IMR-90 (cell line): ENCODE measurements around the gene CCDC117. TPM values are rescaled to one million over a fixed set of nuclear protein-coding genes. Genes with fewer than 3 reads are reported as not detected.

ENCODE experiments used
- ATAC-seq: fragments of 200-7000 bp; cut with Tn5 transposase; 2 replicates; pipeline ENCODE4 v1.9.1; 2020; ENCODE audit warnings: low read depth, mild to moderate bottlenecking, moderate library complexity
- BruUV-seq: library from RNA; stranded (reverse); fragments of 400-500 nt; replicated peaks from 2 replicates; lab custom pipeline; 2021; lab: Mats Ljungman, UMichigan
- CTCF ChIA-PET: fragments of 300-600 bp; formaldehyde crosslinking; extraction: SDS; loops from one replicate; lab custom pipeline; 2021; ENCODE audit warnings: antibody characterized with exemption; lab: Yijun Ruan, JAX
- POLR2A ChIA-PET: fragments of 300-600 bp; sonication (Branson Sonifier 250); formaldehyde crosslinking; loops from one replicate; lab custom pipeline; 2022; ENCODE audit warnings: antibody characterized with exemption; ENCODE audit not compliant: unreplicated experiment; lab: Charles Lee
- DNase-seq: peaks from one replicate; pipeline ENCODE4 v3.0.0; 2013
- H2AFZ ChIP-seq: replicated peaks from 2 replicates; pipeline ENCODE3; 2013; ENCODE audit warnings: low read length, mild to moderate bottlenecking; ENCODE audit not compliant: poor library complexity
- H2AK5ac ChIP-seq: 2 replicates; pipeline ENCODE4 v1.6.1; 2013; ENCODE audit warnings: low read depth, low read length, inconsistent platforms
- H2AK9ac ChIP-seq: replicated peaks from 2 replicates; pipeline ENCODE3; 2013; ENCODE audit warnings: mild to moderate bottlenecking, low read depth, low read length, moderate library complexity; ENCODE audit not compliant: poor library complexity
- H2BK120ac ChIP-seq: 2 replicates; pipeline ENCODE4 v1.6.1; 2013; ENCODE audit warnings: low read depth, low read length, inconsistent platforms
- H2BK15ac ChIP-seq: 3 replicates; pipeline ENCODE4 v1.6.1; 2013; ENCODE audit warnings: low read depth, low read length, inconsistent platforms
- H2BK20ac ChIP-seq: 2 replicates; pipeline ENCODE4 v1.6.1; 2013; ENCODE audit warnings: low read depth, mild to moderate bottlenecking, inconsistent platforms, low read length, moderate library complexity
- H2BK5ac ChIP-seq: 2 replicates; pipeline ENCODE4 v1.6.1; 2013; ENCODE audit warnings: mild to moderate bottlenecking, low read depth, low read length, inconsistent platforms; ENCODE audit not compliant: poor library complexity, severe bottlenecking
- H3K14ac ChIP-seq: replicated peaks from 2 replicates; pipeline ENCODE4 v1.6.1; 2013; ENCODE audit warnings: low read depth, low read length, inconsistent platforms
- H3K18ac ChIP-seq: 2 replicates; pipeline ENCODE4 v1.6.1; 2013; ENCODE audit warnings: low read depth, low read length, control low read depth
- H3K23ac ChIP-seq: 2 replicates; pipeline ENCODE4 v1.6.1; 2013; ENCODE audit warnings: low read depth, low read length, inconsistent platforms
- H3K27ac ChIP-seq: 2 replicates; pipeline ENCODE4 v1.5.1; 2013; ENCODE audit warnings: mild to moderate bottlenecking, control low read depth, low read length; ENCODE audit not compliant: insufficient read depth
- H3K27me3 ChIP-seq: 2 replicates; pipeline ENCODE4 v1.6.1; 2013; ENCODE audit warnings: low read length; ENCODE audit not compliant: control insufficient read depth, insufficient read depth
- H3K36me3 ChIP-seq: 2 replicates; pipeline ENCODE4 v1.6.1; 2013; ENCODE audit warnings: low read length, mixed read lengths; ENCODE audit not compliant: control insufficient read depth, insufficient read depth
- H3K4ac ChIP-seq: 2 replicates; pipeline ENCODE4 v1.6.1; 2013; ENCODE audit warnings: low read depth, low read length, inconsistent platforms
- H3K4me1 ChIP-seq: 2 replicates; pipeline ENCODE4 v1.6.1; 2013; ENCODE audit warnings: low read length, mixed read lengths; ENCODE audit not compliant: control insufficient read depth, insufficient read depth
- H3K4me2 ChIP-seq: 2 replicates; pipeline ENCODE4 v1.6.1; 2013; ENCODE audit warnings: low read depth, mild to moderate bottlenecking, control low read depth, low read length, moderate library complexity
- H3K4me3 ChIP-seq: 2 replicates; pipeline ENCODE4 v1.5.1; 2013; ENCODE audit warnings: low read depth, mild to moderate bottlenecking, control low read depth, low read length, moderate library complexity; ENCODE audit not compliant: insufficient read depth
- H3K56ac ChIP-seq: 2 replicates; pipeline ENCODE4 v1.6.1; 2013; ENCODE audit warnings: low read length, inconsistent platforms; ENCODE audit not compliant: insufficient read depth; ENCODE audit errors: extremely low read depth
- H3K79me1 ChIP-seq, 2 experiments: 2 replicates each; pipeline ENCODE4 v1.6.1; 2013; ENCODE audit warnings: low read length in 2 of 2, inconsistent platforms in 1 of 2, low read depth in 1 of 2
- H3K9ac ChIP-seq: 2 replicates; pipeline ENCODE4 v1.6.1; 2013; ENCODE audit warnings: low read depth, low read length, control low read depth
- H3K9me1 ChIP-seq: 2 replicates; pipeline ENCODE4 v1.6.1; 2013; ENCODE audit warnings: low read length, inconsistent platforms; ENCODE audit not compliant: insufficient read depth
- H3K9me3 ChIP-seq: 2 replicates; pipeline ENCODE4 v1.6.1; 2013; ENCODE audit warnings: low read length; ENCODE audit not compliant: control insufficient read depth, insufficient read depth
- H4K20me1 ChIP-seq: 2 replicates; pipeline ENCODE4 v1.6.1; 2013; ENCODE audit warnings: low read length, inconsistent platforms; ENCODE audit not compliant: insufficient read depth
- H4K5ac ChIP-seq: 2 replicates; pipeline ENCODE4 v1.6.1; 2013; ENCODE audit warnings: mild to moderate bottlenecking, low read depth, low read length, control low read depth
- H4K8ac ChIP-seq, 2 experiments: 2 replicates each; pipeline ENCODE4 v1.6.1; 2013; ENCODE audit warnings: low read depth in 2 of 2, low read length in 2 of 2, control low read depth in 1 of 2, inconsistent platforms in 1 of 2
- H4K91ac ChIP-seq: 2 replicates; pipeline ENCODE4 v1.6.1; 2013; ENCODE audit warnings: low read depth, low read length, inconsistent platforms; ENCODE audit not compliant: insufficient read depth
- BHLHE40 ChIP-seq: fragments of 150-350 bp; IDR thresholded peaks from 2 replicates; pipeline ENCODE4 v1.6.1; 2016; ENCODE audit warnings: mild to moderate bottlenecking, low read depth, low read length
- CEBPB ChIP-seq: IDR thresholded peaks from 2 replicates; pipeline ENCODE4 v1.6.1; 2012; ENCODE audit warnings: low read depth, low read length, improper control_type of control experiment
- CHD1 ChIP-seq: IDR thresholded peaks from 2 replicates; pipeline ENCODE4 v1.6.1; 2012; ENCODE audit warnings: low read depth, low read length, improper control_type of control experiment
- FOS ChIP-seq: fragments of 150-350 bp; IDR thresholded peaks from 2 replicates; pipeline ENCODE4 v1.6.1; 2016; ENCODE audit warnings: low read depth, low read length
- MAFK ChIP-seq: IDR thresholded peaks from 2 replicates; pipeline ENCODE4 v1.6.1; 2012; ENCODE audit warnings: low read depth, low read length, improper control_type of control experiment
- MAZ ChIP-seq: IDR thresholded peaks from 2 replicates; pipeline ENCODE4 v1.6.1; 2012; ENCODE audit warnings: low read depth, mild to moderate bottlenecking, low read length, improper control_type of control experiment, moderate library complexity, borderline replicate concordance
- MXI1 ChIP-seq: IDR thresholded peaks from 2 replicates; pipeline ENCODE4 v1.6.1; 2012; ENCODE audit warnings: low read depth, mild to moderate bottlenecking, low read length, moderate library complexity, borderline replicate concordance
- NFE2L2 ChIP-seq: fragments of 150-350 bp; IDR thresholded peaks from 2 replicates; pipeline ENCODE4 v1.6.1; 2016; ENCODE audit warnings: low read depth, mild to moderate bottlenecking, low read length
- POLR2A ChIP-seq: IDR thresholded peaks from 2 replicates; pipeline ENCODE4 v1.6.1; 2012; ENCODE audit warnings: mild to moderate bottlenecking, low read depth, low read length
- RAD21 ChIP-seq: IDR thresholded peaks from 2 replicates; pipeline ENCODE4 v1.6.1; 2012; ENCODE audit warnings: low read length, improper control_type of control experiment
- SMC3 ChIP-seq: fragments of 150-350 bp; IDR thresholded peaks from 2 replicates; pipeline ENCODE4 v1.6.1; 2016; ENCODE audit warnings: low read depth, mild to moderate bottlenecking, antibody characterized with exemption, low read length, moderate library complexity
- USF2 ChIP-seq: fragments of 150-350 bp; IDR thresholded peaks from 2 replicates; pipeline ENCODE4 v1.6.1; 2017; ENCODE audit warnings: mild to moderate bottlenecking, antibody characterized with exemption, low read length, low read depth
- WGBS, 2 experiments: methylation state at CpG; one replicate each; pipeline versions ENCODE4 v1.1.5 to v1.1.7; 2013; ENCODE audit warnings: missing lambda C conversion rate in 2 of 2; ENCODE audit not compliant: insufficient read length in 1 of 2; ENCODE audit errors: extremely low coverage in 2 of 2; 5-methylcytosine and 5-hydroxymethylcytosine counted together
- dilution Hi-C: fragments of 300-500 bp; cut with HindIII; formaldehyde crosslinking; loops from one replicate; pipeline ENCODE4 v1.14.3; 2018; ENCODE audit warnings: low sequenced_read_pairs; ENCODE audit not compliant: unreplicated experiment
- in situ Hi-C: fragments of 300-500 bp; cut with MboI; formaldehyde crosslinking; loops from 3 replicates; pipeline ENCODE4 v1.14.3; 2019; ENCODE audit warnings: low sequenced_read_pairs, inconsistent platforms, mixed read lengths
- intact Hi-C: fragments of 100-400 bp; cut with micrococcal nuclease; formaldehyde crosslinking; loops from 2 replicates; pipeline ENCODE4 v1.10.0; 2022
- polyA plus RNA-seq, 3 experiments: library from polyadenylated mRNA; depleted of rRNA; stranded (reverse); fragments of >200 nt; gene quantifications; 2 replicates each; pipeline ENCODE4 v1.2.3, GENCODE V29; 2012; ENCODE audit warnings: low replicate concordance in 1 of 3
- total RNA-seq: library from RNA; depleted of rRNA; stranded (reverse); fragments of >200 nt; gene quantifications from 2 replicates; pipeline ENCODE4 v1.2.3, GENCODE V29; 2012
- TF ChIP-seq, protein P1 (sequence below): conservative IDR thresholded peaks from 2 replicates; pipeline ENCODE4 v1.5.1; 2012; ENCODE audit warnings: mild to moderate bottlenecking, low read depth, low read length, improper control_type of control experiment

The CCDC117 gene
- total and polyA plus RNA-seq, 2 of the 4 experiments (the other 2 are of a cell fraction): 5.9 to 7.0 TPM

GRCh38 chr22:28766628-28767027 is 5.9 kb upstream of the CCDC117 start:
- dilution Hi-C loops: no loop called here
- Histone ChIP-seq H3K4me2 (no peak overlapping the region), H3K4me1 (no peaks in the 10 kb centered on the region), H3K9me3 (peaks cover 2% of the 10 kb centered on the region; the same call in 1 of the 2 replicates), H4K91ac (no peak overlapping the region), H4K8ac (no peak overlapping the region), H3K23ac (no peak overlapping the region), H2BK120ac (no peak overlapping the region), H3K56ac (no peak overlapping the region), H3K36me3 (no peaks in the 10 kb centered on the region), H2BK15ac (no peak overlapping the region), H4K5ac (no peak overlapping the region), H3K27me3 (no peaks in the 10 kb centered on the region; the same call in 1 of the 2 replicates), H3K79me1 (no peaks in the 10 kb centered on the region), H3K9me1 (no peaks in the 10 kb centered on the region), H2AK5ac (no peak overlapping the region), H3K9ac (no peak overlapping the region), H2AK9ac (no peak overlapping the region), H2AFZ (no peak overlapping the region), H3K14ac (no peak overlapping the region), H3K4ac (no peak overlapping the region), H2BK5ac (no peak overlapping the region), H2BK20ac (no peak overlapping the region), H4K20me1 (no peaks in the 10 kb centered on the region), H3K4me3 (no peak overlapping the region), H3K18ac (no peak overlapping the region), H3K27ac (no peak overlapping the region)
- DNase-seq: no peak
- ChIA-PET POLR2A (no interaction called here), CTCF (interaction anchor here (1.0 kb wide), 1 partner anchor 56 kb away, joined by 4 read pairs; no protein-coding TSS in a partner anchor)
- intact Hi-C loops: no loop called here
- no peak for ATAC-seq
- no TSS peak for BruUV-seq
- TF ChIP-seq BHLHE40: no peak
- TF ChIP-seq SMC3: no peak
- TF ChIP-seq POLR2A: no peak
- no peak for TF ChIP-seq MAFK
- no peak for TF ChIP-seq NFE2L2
- no peak for TF ChIP-seq FOS
- TF ChIP-seq MXI1: no peak
- TF ChIP-seq MAZ: no peak
- TF ChIP-seq CHD1: no peak
- TF ChIP-seq RAD21: no peak
- no peak for TF ChIP-seq USF2
- no peak for TF ChIP-seq CEBPB
- TF ChIP-seq, protein P1, sequence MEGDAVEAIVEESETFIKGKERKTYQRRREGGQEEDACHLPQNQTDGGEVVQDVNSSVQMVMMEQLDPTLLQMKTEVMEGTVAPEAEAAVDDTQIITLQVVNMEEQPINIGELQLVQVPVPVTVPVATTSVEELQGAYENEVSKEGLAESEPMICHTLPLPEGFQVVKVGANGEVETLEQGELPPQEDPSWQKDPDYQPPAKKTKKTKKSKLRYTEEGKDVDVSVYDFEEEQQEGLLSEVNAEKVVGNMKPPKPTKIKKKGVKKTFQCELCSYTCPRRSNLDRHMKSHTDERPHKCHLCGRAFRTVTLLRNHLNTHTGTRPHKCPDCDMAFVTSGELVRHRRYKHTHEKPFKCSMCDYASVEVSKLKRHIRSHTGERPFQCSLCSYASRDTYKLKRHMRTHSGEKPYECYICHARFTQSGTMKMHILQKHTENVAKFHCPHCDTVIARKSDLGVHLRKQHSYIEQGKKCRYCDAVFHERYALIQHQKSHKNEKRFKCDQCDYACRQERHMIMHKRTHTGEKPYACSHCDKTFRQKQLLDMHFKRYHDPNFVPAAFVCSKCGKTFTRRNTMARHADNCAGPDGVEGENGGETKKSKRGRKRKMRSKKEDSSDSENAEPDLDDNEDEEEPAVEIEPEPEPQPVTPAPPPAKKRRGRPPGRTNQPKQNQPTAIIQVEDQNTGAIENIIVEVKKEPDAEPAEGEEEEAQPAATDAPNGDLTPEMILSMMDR: no peak
- in situ Hi-C loops: no loop called here
- no CpG with 5 or more reads among the region's 3 CpGs for WGBS, 2 experiments
